Skin of body (tissue), 2 donors: ENCODE measurements around the gene GHRH. TPM values are rescaled to one million over a fixed set of nuclear protein-coding genes. Genes with fewer than 3 reads are reported as not detected.

ENCODE experiments used
- DNase-seq: peaks from one replicate; lab custom pipeline; 2025; lab: John Stamatoyannopoulos, UW
- total RNA-seq: library from RNA; depleted of rRNA; stranded (reverse); fragments of >200 nt; gene quantifications from one replicate; pipeline ENCODE4 v1.2.3, GENCODE V29; 2014

The GHRH gene
- total RNA-seq, 1 donor from 2014 or later, result not detected

DNA sequence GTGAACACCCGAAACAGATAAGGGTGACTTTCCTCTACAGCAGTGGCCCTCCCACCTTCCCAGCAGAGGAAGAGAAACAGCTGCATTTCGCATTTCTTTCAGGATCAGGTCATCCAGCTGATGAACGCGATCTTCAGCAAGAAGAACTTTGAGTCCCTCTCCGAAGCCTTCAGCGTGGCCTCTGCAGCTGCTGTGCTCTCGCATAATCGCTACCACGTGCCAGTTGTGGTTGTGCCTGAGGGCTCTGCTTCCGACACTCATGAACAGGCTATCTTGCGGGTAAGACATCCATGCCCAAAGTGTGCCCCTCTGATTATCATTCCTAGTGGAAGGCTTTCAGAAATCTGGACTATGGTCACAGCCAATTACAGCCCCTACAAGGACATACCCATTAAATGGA lies 54.4 kb downstream of the GHRH start:
- DNase-seq, result no peak

DNA sequence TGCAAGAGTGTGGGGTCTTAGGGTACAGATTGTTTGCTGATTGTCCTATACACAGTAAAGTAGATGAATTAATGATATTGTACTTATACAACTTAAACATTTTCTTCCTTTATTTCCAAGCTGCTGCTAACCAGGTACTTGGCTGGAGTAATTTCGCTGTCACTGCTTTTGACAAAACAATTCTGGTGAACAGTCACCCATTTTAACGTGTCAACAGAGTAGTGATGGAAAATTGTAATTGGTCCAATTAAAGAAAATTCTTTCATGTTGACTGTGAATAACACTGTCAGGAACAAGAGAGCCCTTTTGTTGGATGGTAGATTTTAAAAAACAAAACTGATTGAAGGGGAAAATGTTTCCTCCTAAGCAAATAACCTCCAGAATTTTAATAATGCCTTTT lies 55.8 kb downstream of the GHRH start:
- no peak for DNase-seq

DNA sequence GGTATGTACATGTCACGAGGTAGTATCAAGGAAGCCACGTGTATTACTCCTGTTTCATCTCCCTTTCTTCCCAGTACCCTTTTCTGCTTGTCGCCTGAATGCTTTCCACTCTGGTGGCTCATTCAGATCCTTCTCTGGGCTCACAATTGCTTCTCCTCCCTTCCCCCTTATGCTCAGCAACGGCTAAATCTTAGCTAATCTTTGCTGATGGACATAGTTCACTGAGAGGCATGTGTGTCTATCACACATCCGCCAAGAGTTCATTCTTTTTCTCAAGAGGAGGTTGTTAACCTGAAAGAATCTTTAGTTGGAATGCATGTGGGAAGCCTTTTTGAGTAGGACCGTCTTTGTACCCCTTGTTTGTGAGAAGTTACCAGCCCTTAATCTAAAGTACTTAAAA lies 56.5 kb downstream of the GHRH start:
- DNase-seq, result no peak

DNA sequence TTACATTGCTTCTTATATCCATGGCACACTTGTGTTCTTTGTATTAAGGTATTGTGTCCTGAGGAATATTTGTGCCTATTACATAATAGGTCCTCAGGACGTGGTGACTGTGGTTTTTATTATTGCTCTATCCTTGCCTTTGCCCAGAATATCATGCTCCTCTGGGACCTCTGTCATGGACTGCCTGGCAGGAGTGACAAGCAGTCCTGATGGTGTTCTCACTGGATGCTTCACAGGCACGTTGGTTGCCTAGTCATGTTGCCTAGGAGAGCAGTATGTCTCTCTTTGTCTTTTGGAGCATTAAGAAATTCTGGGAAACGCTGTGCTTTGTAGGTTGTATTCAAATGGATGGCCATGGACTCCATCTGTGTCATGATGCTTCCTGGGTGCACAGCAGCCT lies 57.6 kb downstream of the GHRH start:
- DNase-seq, result no peak

DNA sequence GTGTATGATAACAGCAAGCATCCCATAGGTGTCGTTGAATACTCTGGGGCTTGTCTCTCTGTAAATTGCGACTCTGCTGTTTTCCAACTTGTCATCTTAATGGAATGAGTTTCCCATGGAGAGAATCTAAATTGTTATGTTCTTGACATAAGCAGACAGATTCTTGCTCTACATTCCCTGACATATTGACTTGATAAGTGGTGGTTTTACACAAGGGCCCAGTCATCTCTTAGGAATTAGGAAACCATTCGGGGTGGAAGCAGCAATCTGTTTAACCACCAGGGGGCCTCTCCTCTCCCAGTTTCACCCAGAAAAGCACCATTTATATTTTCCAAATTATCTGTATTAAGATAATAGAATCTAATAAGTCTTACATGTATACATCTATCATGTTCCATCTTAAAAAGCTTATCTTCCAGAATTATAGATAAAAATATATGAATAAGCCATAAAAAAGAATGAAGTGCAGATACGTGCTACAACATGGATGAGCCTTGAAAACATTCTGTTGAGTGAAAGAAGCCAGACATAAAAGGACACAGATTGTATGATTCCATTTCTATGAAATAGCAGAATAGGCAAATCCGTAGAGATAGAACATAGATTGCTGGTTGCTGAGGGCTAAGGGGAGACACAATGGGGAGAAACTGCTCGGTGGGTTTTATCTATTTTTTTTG lies 59.2 kb downstream of the GHRH start:
- peak; percentile 94 for DNase-seq

DNA sequence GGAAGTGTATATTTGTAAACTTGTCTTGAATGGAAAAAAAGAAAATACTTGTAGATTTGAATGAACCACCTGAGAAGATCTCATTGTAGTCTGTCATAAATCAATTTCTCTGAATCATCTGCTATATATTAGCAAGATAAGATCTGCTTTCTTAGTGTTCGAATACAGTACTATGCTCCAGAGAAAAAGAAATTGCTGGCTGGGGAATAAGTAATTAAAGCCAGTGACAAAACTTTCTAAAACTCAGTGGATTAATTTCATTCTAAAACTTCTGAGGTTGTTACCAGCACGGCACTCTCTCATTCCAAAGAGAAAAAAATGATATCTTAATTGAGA lies 59.8 kb downstream of the GHRH start:
- no peak for DNase-seq

Other genes with a start within 250 kb of the GHRH start
- 8.9 TPM for gene RBL1, start 165.8 kb downstream of the GHRH start, total RNA-seq
- gene RPN2, start 82.5 kb downstream of the GHRH start, total RNA-seq, result 82.3 TPM
- gene MROH8, start 82.3 kb downstream of the GHRH start, total RNA-seq, result 1.7 TPM
- gene MANBAL, start 27.8 kb upstream of the GHRH start, total RNA-seq, result 17.8 TPM
- gene SRC, start 84.3 kb upstream of the GHRH start, total RNA-seq, result 16.8 TPM